Cardiac muscle cell (in vitro differentiated cells and primary cell): ENCODE data around the gene FAM120B. TPM values are rescaled to one million over a fixed set of nuclear protein-coding genes. Genes with fewer than 3 reads are reported as not detected.

Source experiments
- DNase-seq, 2 donors: peaks; one replicate each; pipeline versions ENCODE4 v3.0.0 to v3.0.0-alpha.2; 2010 to 2017; ENCODE audit warnings: low read depth in 1 of 2, low spot score in 1 of 2
- H3K27ac ChIP-seq: fragments of 200-600 bp; sonication (generic); 2 replicates; pipeline ENCODE4 v1.5.1; 2016
- H3K27me3 ChIP-seq: fragments of 200-600 bp; sonication (generic); 2 replicates; pipeline ENCODE4 v1.6.0; 2016; ENCODE audit warnings: control low read depth
- H3K36me3 ChIP-seq: fragments of 200-600 bp; sonication (generic); 2 replicates; pipeline ENCODE4 v1.5.1; 2016; ENCODE audit warnings: control low read depth
- H3K4me1 ChIP-seq: fragments of 200-600 bp; sonication (generic); 2 replicates; pipeline ENCODE4 v1.8.1; 2017; ENCODE audit warnings: low read depth, mild to moderate bottlenecking, mixed run types
- H3K4me3 ChIP-seq: fragments of 200-600 bp; sonication (generic); 2 replicates; pipeline ENCODE4 v1.5.1; 2016; ENCODE audit warnings: mild to moderate bottlenecking
- H3K9me3 ChIP-seq: fragments of 200-600 bp; sonication (generic); 2 replicates; pipeline ENCODE4 v1.5.1; 2017; ENCODE audit warnings: low read depth, mild to moderate bottlenecking, control low read depth
- polyA plus RNA-seq: library from polyadenylated mRNA; unstranded; fragments of >200 nt; fragmentation: Nextera tagmentation; extraction: Ambion mirVana; gene quantifications from 2 replicates; pipeline ENCODE4 v1.2.1, GENCODE V29; 2016
- total RNA-seq: library from RNA; depleted of rRNA; stranded (reverse); fragments of >200 nt; gene quantifications from 2 replicates; pipeline ENCODE4 v1.2.3, GENCODE V29; 2016
- TF ChIP-seq, protein P1 (sequence below): IDR thresholded peaks from 2 replicates; pipeline ENCODE4 v1.5.1; 2012; ENCODE audit warnings: low read depth, mild to moderate bottlenecking, low read length

FAM120B gene
- total and polyA plus RNA-seq, 2 experiments from 2014 or later, result 13.2 to 24.9 TPM

DNA sequence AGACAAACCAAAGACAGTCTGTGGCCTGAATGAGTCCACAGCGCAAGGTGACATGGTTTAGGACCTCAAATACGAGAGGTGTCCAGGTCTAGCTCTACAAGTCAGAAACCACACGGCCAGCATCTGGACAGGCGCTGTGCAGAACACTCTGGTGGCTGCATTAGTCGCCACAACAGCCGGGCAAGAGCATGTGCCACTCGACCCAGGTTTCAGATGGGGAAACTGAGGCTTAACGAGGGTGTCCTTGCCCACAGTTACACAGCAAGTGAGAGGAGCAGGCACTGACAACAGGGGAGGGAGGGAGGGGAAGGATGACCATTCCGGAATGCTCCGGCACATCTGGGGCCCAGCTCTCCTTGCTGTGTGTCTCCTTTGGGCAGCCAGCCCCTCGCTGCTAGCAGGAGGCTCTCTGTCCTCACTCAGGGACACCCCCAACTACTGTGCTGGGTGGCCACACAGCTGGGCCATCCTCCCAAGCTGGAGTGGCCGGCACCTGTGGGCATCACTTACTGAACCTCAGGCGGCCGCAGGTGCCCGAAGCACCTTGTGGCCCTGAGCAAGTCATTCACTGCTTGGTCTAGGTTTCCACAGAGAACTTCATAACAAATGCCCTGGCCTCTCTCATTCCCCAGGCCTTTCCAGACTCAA, 22.3 kb upstream of the FAM120B start:
- Histone ChIP-seq H3K9me3 (no peaks in the 10 kb centered on the region), H3K4me1 (peaks cover 13% of the 10 kb centered on the region), H3K4me3 (no peak overlapping the region), H3K27me3 (peaks cover 44% of the 10 kb centered on the region), H3K27ac (no peak overlapping the region), H3K36me3 (no peaks in the 10 kb centered on the region)
- DNase-seq, result no peak
- TF ChIP-seq, protein P1, sequence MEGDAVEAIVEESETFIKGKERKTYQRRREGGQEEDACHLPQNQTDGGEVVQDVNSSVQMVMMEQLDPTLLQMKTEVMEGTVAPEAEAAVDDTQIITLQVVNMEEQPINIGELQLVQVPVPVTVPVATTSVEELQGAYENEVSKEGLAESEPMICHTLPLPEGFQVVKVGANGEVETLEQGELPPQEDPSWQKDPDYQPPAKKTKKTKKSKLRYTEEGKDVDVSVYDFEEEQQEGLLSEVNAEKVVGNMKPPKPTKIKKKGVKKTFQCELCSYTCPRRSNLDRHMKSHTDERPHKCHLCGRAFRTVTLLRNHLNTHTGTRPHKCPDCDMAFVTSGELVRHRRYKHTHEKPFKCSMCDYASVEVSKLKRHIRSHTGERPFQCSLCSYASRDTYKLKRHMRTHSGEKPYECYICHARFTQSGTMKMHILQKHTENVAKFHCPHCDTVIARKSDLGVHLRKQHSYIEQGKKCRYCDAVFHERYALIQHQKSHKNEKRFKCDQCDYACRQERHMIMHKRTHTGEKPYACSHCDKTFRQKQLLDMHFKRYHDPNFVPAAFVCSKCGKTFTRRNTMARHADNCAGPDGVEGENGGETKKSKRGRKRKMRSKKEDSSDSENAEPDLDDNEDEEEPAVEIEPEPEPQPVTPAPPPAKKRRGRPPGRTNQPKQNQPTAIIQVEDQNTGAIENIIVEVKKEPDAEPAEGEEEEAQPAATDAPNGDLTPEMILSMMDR, result no peak

DNA sequence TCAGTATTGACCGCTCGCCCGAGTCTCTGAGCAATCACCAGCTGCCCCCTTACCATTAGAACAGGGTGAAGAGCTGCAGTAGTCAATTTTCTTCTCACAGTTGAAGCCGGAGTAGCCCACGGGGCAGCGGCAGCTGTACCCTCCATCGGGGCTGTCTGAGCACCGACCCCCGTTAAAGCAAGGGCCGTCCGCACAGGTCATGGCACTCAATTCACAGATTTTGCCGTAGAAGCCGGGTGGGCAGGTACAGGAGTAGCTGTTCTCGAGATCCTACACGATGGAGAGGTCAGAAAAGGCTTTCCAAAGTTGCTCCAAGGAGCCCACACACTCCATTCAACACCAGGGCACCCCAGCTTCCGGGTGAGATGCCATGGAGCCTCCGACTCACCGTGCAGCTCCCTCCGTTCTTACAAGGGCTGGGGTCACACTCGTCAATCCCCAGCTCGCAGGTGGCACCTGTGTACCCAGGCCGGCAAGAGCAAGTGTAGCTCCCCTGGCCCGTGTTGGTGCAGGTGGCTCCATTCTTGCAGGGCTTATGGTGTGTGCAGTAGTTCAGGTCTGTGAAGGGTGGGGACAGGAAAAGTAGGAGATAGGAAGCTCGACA, 21.6 kb upstream of the FAM120B start:
- H3K27me3 ChIP-seq, result peaks cover 51% of the 10 kb centered on the region
- peaks cover 13% of the 10 kb centered on the region for H3K4me1 ChIP-seq
- no peak for DNase-seq
- TF ChIP-seq, protein P1, result no peak
- no peaks in the 10 kb centered on the region for H3K36me3 ChIP-seq
- H3K27ac ChIP-seq, result no peak overlapping the region
- no peak overlapping the region for H3K4me3 ChIP-seq
- H3K9me3 ChIP-seq, result no peaks in the 10 kb centered on the region

DNA sequence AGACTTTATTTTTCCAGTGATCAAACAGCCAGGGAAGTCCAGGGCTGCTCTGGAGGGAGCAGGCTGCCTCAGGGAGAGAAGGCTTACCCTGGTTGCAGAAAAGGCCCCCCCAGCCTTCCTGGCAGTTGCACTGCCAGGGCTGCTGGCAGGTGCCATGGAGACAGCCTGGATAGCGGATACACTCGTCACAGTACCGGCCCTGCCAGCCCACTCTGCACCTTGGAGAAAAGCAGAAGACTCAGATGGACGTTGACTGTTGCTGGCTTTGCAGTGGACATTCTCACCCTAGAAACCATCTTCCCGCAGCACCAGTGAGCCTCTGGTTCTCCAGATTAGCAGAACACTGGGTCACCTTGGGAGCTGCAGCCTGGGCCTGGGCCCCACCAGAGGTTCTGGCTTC, 21.1 kb upstream of the FAM120B start:
- TF ChIP-seq, protein P1, result no peak
- peaks cover 13% of the 10 kb centered on the region for H3K4me1 ChIP-seq
- H3K27ac ChIP-seq, result no peak overlapping the region
- H3K27me3 ChIP-seq, result peaks cover 55% of the 10 kb centered on the region
- no peaks in the 10 kb centered on the region for H3K36me3 ChIP-seq
- no peak for DNase-seq
- no peaks in the 10 kb centered on the region for H3K9me3 ChIP-seq
- no peak overlapping the region for H3K4me3 ChIP-seq

DNA sequence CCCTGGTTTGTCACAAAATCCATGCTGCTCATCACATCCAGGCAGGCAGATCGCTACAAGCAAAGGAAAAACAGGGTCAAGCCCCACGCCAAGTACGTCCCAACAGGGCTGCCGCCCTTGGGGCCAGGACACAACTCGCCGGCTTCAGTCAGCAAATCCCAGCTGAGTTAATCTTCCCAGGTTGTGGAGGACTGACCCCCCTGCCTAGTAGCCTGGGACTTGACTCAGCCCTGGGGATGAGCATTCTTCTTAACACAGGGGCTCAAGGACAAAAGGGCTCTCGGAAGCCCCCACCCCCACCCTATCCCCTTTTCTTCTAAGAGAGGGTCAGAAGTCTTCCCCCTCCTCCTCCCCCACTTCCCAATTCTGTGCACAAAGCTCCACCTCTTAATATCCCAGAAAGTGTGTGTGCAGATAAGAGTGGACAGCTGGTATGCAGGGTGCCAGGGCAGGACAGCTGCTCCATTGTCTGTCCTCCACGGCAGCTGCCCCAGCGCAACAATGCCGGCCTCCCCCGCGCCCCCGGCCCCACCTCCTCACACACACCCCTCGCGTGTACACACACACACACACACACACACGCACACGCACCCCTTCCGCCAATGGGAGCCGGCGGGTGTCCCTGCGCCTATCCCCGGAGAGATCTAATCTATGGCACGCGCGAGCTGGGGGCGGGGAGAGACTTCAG, 20.2 kb upstream of the FAM120B start:
- no peak overlapping the region for H3K4me3 ChIP-seq
- H3K9me3 ChIP-seq, result no peaks in the 10 kb centered on the region
- peak in 1 of 2 donors; percentile 87 for DNase-seq
- peaks cover 55% of the 10 kb centered on the region for H3K27me3 ChIP-seq
- TF ChIP-seq, protein P1, result no peak
- peaks cover 13% of the 10 kb centered on the region for H3K4me1 ChIP-seq
- no peak overlapping the region for H3K27ac ChIP-seq
- no peaks in the 10 kb centered on the region for H3K36me3 ChIP-seq

DNA sequence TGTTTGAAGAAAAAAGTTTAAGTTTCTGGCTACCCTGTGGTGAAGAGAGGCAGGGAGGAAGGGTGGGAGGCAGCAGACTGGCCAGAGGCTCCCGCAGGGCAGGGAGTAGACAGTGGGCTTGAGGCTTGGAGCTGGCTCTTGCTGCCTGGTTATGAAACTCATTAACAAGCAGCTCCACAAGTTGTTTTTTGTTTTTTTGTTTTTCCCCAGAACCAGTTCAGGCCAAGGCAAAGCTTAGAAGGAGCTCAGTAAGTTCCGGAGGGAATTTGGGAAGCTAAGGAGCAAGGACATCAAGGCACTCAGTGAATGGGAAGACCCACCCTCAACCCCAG, 19.7 kb upstream of the FAM120B start:
- no peak overlapping the region for H3K27ac ChIP-seq
- no peaks in the 10 kb centered on the region for H3K9me3 ChIP-seq
- H3K4me1 ChIP-seq, result peaks cover 13% of the 10 kb centered on the region
- no peak for DNase-seq
- H3K36me3 ChIP-seq, result no peaks in the 10 kb centered on the region
- TF ChIP-seq, protein P1, result no peak
- H3K4me3 ChIP-seq, result no peak overlapping the region
- peaks cover 55% of the 10 kb centered on the region for H3K27me3 ChIP-seq
